GM23338 (cell line): ENCODE measurements around the gene CSPG4. TPM values are rescaled to one million over a fixed set of nuclear protein-coding genes. Genes with fewer than 3 reads are reported as not detected.

Experiments
- ATAC-seq: fragments of 200-7000 bp; cut with Tn5 transposase; 3 replicates; pipeline ENCODE4 v1.9.1; 2020
- DNase-seq: peaks from one replicate; pipeline ENCODE4 v3.0.0-alpha.2; 2015; ENCODE audit warnings: low spot score
- H2AFZ ChIP-seq: fragments of 200-600 bp; sonication (generic); 2 replicates; pipeline ENCODE4 v1.8.0; 2016; ENCODE audit warnings: antibody characterized with exemption, mild to moderate bottlenecking, moderate library complexity
- H3F3A ChIP-seq: fragments of 200-600 bp; sonication (generic); replicated peaks from 2 replicates; pipeline ENCODE4 v1.8.0; 2017; ENCODE audit warnings: antibody characterized with exemption, mixed run types, low read depth
- H3K27ac ChIP-seq: fragments of 200-600 bp; sonication (generic); 2 replicates; pipeline ENCODE4 v1.6.1; 2016; ENCODE audit warnings: low read depth
- H3K27me3 ChIP-seq: fragments of 200-600 bp; sonication (generic); 2 replicates; pipeline ENCODE4 v1.8.0; 2016; ENCODE audit warnings: mild to moderate bottlenecking, mixed run types, moderate library complexity; ENCODE audit not compliant: insufficient read depth
- H3K36me3 ChIP-seq: fragments of 200-600 bp; sonication (generic); 2 replicates; pipeline ENCODE4 v1.8.0; 2016; ENCODE audit warnings: mild to moderate bottlenecking; ENCODE audit not compliant: insufficient read depth
- H3K4me1 ChIP-seq: fragments of 200-600 bp; sonication (generic); 2 replicates; pipeline ENCODE4 v1.8.0; 2016; ENCODE audit warnings: mild to moderate bottlenecking, moderate library complexity; ENCODE audit not compliant: insufficient read depth
- H3K4me2 ChIP-seq: fragments of 200-600 bp; sonication (generic); 2 replicates; pipeline ENCODE4 v1.7.1; 2017; ENCODE audit warnings: mixed run types
- H3K4me3 ChIP-seq: fragments of 200-600 bp; sonication (generic); 2 replicates; pipeline ENCODE4 v1.6.1; 2016; ENCODE audit warnings: mixed run types
- H3K79me2 ChIP-seq: fragments of 200-600 bp; sonication (generic); replicated peaks from 2 replicates; pipeline ENCODE4 v1.8.0; 2017; ENCODE audit warnings: mild to moderate bottlenecking; ENCODE audit not compliant: insufficient read depth
- H3K9me2 ChIP-seq: fragments of 200-600 bp; sonication (generic); 2 replicates; pipeline ENCODE4 v1.8.0; 2017; ENCODE audit not compliant: insufficient read depth
- H4K20me1 ChIP-seq: fragments of 200-600 bp; sonication (generic); replicated peaks from 2 replicates; pipeline ENCODE4 v1.8.0; 2017; ENCODE audit warnings: mild to moderate bottlenecking; ENCODE audit not compliant: insufficient read depth
- H3K27ac Mint-ChIP-seq: 2 replicates; pipeline ENCODE4 v1.8.0; 2020; ENCODE audit warnings: inconsistent platforms, mild to moderate bottlenecking, moderate library complexity, mixed read lengths
- H3K27me3 Mint-ChIP-seq: 3 replicates; pipeline ENCODE4 v1.8.0; 2022; ENCODE audit warnings: low read depth, mild to moderate bottlenecking, moderate library complexity, mixed read lengths, inconsistent platforms; ENCODE audit not compliant: insufficient read depth, poor library complexity
- H3K36me3 Mint-ChIP-seq: 3 replicates; pipeline ENCODE4 v1.8.0; 2021; ENCODE audit warnings: low read depth, mild to moderate bottlenecking, inconsistent platforms, moderate library complexity, mixed read lengths
- H3K4me1 Mint-ChIP-seq: 3 replicates; pipeline ENCODE4 v1.8.0; 2020; ENCODE audit warnings: mild to moderate bottlenecking, inconsistent platforms, mixed read lengths
- H3K4me3 Mint-ChIP-seq: 3 replicates; pipeline ENCODE4 v1.8.0; 2021; ENCODE audit warnings: moderate library complexity, mild to moderate bottlenecking, inconsistent platforms, mixed read lengths
- H3K9me3 Mint-ChIP-seq: 3 replicates; pipeline ENCODE4 v1.8.0; 2020; ENCODE audit warnings: moderate library complexity, mild to moderate bottlenecking, inconsistent platforms, mixed read lengths
- CREB1 ChIP-seq: fragments of 250-450 bp; sonication (Bioruptor Pico); IDR thresholded peaks from 2 replicates; pipeline ENCODE4 v1.5.0; 2020; ENCODE audit warnings: low read depth, mild to moderate bottlenecking, moderate library complexity
- ETS1 ChIP-seq: IDR thresholded peaks from 2 replicates; pipeline ENCODE4 v1.6.1; 2016; ENCODE audit warnings: antibody characterized with exemption
- EZH2 ChIP-seq: fragments of 200-600 bp; sonication (generic); IDR thresholded peaks from one replicate; pipeline ENCODE4 v1.8.0; 2017; ENCODE audit warnings: antibody characterized with exemption, mild to moderate bottlenecking, low read depth; ENCODE audit not compliant: unreplicated experiment
- EZH2phosphoT487 ChIP-seq: fragments of 200-600 bp; sonication (generic); IDR thresholded peaks from one replicate; pipeline ENCODE4 v1.8.1; 2018; ENCODE audit warnings: antibody characterized with exemption; ENCODE audit not compliant: unreplicated experiment
- JUNB ChIP-seq: IDR thresholded peaks from one replicate; pipeline ENCODE4 v1.6.1; 2016; ENCODE audit warnings: antibody characterized with exemption; ENCODE audit not compliant: unreplicated experiment
- NANOG ChIP-seq: IDR thresholded peaks from 2 replicates; pipeline ENCODE4 v1.6.1; 2016; ENCODE audit warnings: antibody characterized with exemption, borderline replicate concordance
- POLR2AphosphoS5 ChIP-seq: IDR thresholded peaks from 2 replicates; pipeline ENCODE4 v1.6.1; 2016; ENCODE audit warnings: antibody characterized with exemption, low read depth
- REST ChIP-seq: IDR thresholded peaks from one replicate; pipeline ENCODE4 v1.6.1; 2018; ENCODE audit warnings: antibody characterized with exemption; ENCODE audit not compliant: unreplicated experiment
- STAT1 ChIP-seq: IDR thresholded peaks from one replicate; pipeline ENCODE4 v1.6.1; 2016; ENCODE audit warnings: antibody characterized with exemption; ENCODE audit not compliant: unreplicated experiment
- ZNF114 ChIP-seq: fragments of 250-450 bp; sonication (Bioruptor Pico); IDR thresholded peaks from 2 replicates; pipeline ENCODE4 v1.5.0; 2020; ENCODE audit warnings: mild to moderate bottlenecking, moderate library complexity
- ZNF331 ChIP-seq: fragments of 250-450 bp; sonication (Bioruptor Pico); IDR thresholded peaks from 2 replicates; pipeline ENCODE4 v1.5.0; 2020; ENCODE audit warnings: low read depth, mild to moderate bottlenecking, moderate library complexity
- ZNF462 ChIP-seq: fragments of 250-450 bp; sonication (Bioruptor Pico); IDR thresholded peaks from 2 replicates; pipeline ENCODE4 v1.5.0; 2020; ENCODE audit warnings: mild to moderate bottlenecking, moderate library complexity
- polyA plus RNA-seq: library from polyadenylated mRNA; unstranded; fragments of >200 nt; fragmentation: Nextera tagmentation; extraction: Ambion mirVana; gene quantifications from 2 replicates; pipeline ENCODE4 v1.2.1, GENCODE V29; 2016
- total RNA-seq: library from RNA; depleted of rRNA; stranded (reverse); fragments of >200 nt; shearing (Covaris generic); gene quantifications from 2 replicates; pipeline ENCODE4 v1.2.3, GENCODE V29; 2014

Gene CSPG4
- total and polyA plus RNA-seq, 2 experiments from 2014 or later = 0.27 to 4.0 TPM

GRCh38 chr15:75644376-75644775 lies 68.3 kb downstream of the CSPG4 start:
- no peak overlapping the region for H3K4me3 ChIP-seq
- Mint-ChIP-seq H3K27me3 (peaks cover 34% of the 10 kb centered on the region), H3K4me3 (no peak overlapping the region), H3K36me3 (peaks cover 11% of the 10 kb centered on the region; the same call in 2 of the 3 replicates), H3K27ac (no peak overlapping the region), H3K9me3 (no peaks in the 10 kb centered on the region; the same call in 2 of the 3 replicates), H3K4me1 (peaks cover 25% of the 10 kb centered on the region)
- H3K27me3 ChIP-seq = peaks cover 17% of the 10 kb centered on the region
- no peak overlapping the region for H3K4me2 ChIP-seq
- H4K20me1 ChIP-seq = peaks cover under 1% of the 10 kb centered on the region; the same call in 1 of the 2 replicates
- DNase-seq = no peak
- H3K9me2 ChIP-seq = no peaks in the 10 kb centered on the region
- no peak overlapping the region for H2AFZ ChIP-seq
- peaks cover 40% of the 10 kb centered on the region for H3F3A ChIP-seq
- TF ChIP-seq REST = no peak
- no peak for TF ChIP-seq ETS1
- TF ChIP-seq ZNF331 (CRISPR knock-in tag) = no peak
- no peak for TF ChIP-seq EZH2
- no peak for TF ChIP-seq EZH2phosphoT487
- no peak for TF ChIP-seq POLR2AphosphoS5
- no peak for TF ChIP-seq JUNB
- TF ChIP-seq CREB1 (CRISPR knock-in tag) = no peak
- TF ChIP-seq STAT1 = no peak
- TF ChIP-seq ZNF114 = no peak
- no peak for TF ChIP-seq NANOG
- no peak for TF ChIP-seq ZNF462
- H3K36me3 ChIP-seq = no peaks in the 10 kb centered on the region
- peaks cover 14% of the 10 kb centered on the region for H3K79me2 ChIP-seq
- H3K27ac ChIP-seq = no peak overlapping the region
- H3K4me1 ChIP-seq = peaks cover 16% of the 10 kb centered on the region
- no peak for ATAC-seq
